ENCODE results near the gene COQ5.
"Not testable (repeated sequence)": the region's sequence is repeated elsewhere in the genome, so short reads cannot be mapped to it uniquely, and the experiment has no call there.

DNA sequence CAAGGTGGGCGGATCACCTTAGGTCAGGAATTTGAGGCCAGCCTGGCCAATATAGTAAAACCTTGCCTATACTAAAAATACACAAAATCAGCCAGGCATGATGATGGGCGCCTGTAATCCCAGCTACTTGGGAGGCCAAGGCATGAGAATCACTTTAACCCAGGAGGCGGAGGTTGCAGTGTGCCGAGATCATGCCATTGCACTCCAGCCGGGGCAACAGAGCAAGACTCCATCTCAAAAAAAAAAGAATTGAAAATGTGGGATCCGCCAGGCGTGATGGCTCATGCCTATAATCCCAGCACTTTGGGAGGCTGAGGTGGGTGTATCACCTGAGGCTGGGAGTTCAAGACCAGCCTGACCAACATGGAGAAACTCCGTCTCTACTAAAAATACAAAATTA, 9.6 kb downstream of the COQ5 start:
- not testable (repeated sequence) for TF ChIP-seq POLR2A (IDR thresholded peaks at IDR 0.05; ENCODE audit: low read depth); CTCF (IDR thresholded peaks at IDR 0.05)

Measured in esophagus muscularis mucosa (tissue), 3 donors.